Activated naive CD8-positive, alpha-beta T cell treated with anti-CD3 and anti-CD28 coated beads for 36 hours (primary cell): ENCODE data around the gene DNAI1. TPM values are rescaled to one million over a fixed set of nuclear protein-coding genes. Genes with fewer than 3 reads are reported as not detected.

ENCODE experiments used
- DNase-seq: peaks from one replicate; pipeline ENCODE4 v3.0.0; 2021
- H3K27ac Mint-ChIP-seq: one replicate; pipeline ENCODE4 v1.8.0; 2022; ENCODE audit warnings: mild to moderate bottlenecking, moderate library complexity, mixed read lengths
- H3K27me3 Mint-ChIP-seq: one replicate; pipeline ENCODE4 v1.8.0; 2022; ENCODE audit warnings: mild to moderate bottlenecking, mixed read lengths
- H3K36me3 Mint-ChIP-seq: one replicate; pipeline ENCODE4 v1.8.0; 2021; ENCODE audit warnings: mild to moderate bottlenecking, mixed read lengths
- H3K4me1 Mint-ChIP-seq: one replicate; pipeline ENCODE4 v1.8.0; 2021; ENCODE audit warnings: mixed read lengths
- H3K4me3 Mint-ChIP-seq: one replicate; pipeline ENCODE4 v1.8.0; 2022; ENCODE audit warnings: mild to moderate bottlenecking, moderate library complexity, mixed read lengths
- H3K9me3 Mint-ChIP-seq: one replicate; pipeline ENCODE4 v1.8.0; 2022; ENCODE audit warnings: mixed read lengths
- total RNA-seq, 2 experiments: library from RNA; stranded (reverse); gene quantifications; one replicate each; pipeline ENCODE4 v1.2.3, GENCODE V29; 2021

The DNAI1 gene
- total RNA-seq, 2 experiments from 2014 or later = not detected

GRCh38 chr9:34508463-34508862 lies 49.9 kb downstream of the DNAI1 start:
- Mint-ChIP-seq H3K4me3 (no peak overlapping the region), H3K4me1 (no peaks in the 10 kb centered on the region), H3K27ac (no peak overlapping the region), H3K9me3 (no peaks in the 10 kb centered on the region), H3K36me3 (no peaks in the 10 kb centered on the region), H3K27me3 (no peaks in the 10 kb centered on the region)
- no peak for DNase-seq

- Mint-ChIP-seq H3K4me1 (no peaks in the 10 kb centered on the region), H3K27ac (no peak overlapping the region), H3K9me3 (no peaks in the 10 kb centered on the region), H3K4me3 (no peak overlapping the region), H3K36me3 (no peaks in the 10 kb centered on the region), H3K27me3 (no peaks in the 10 kb centered on the region)
- DNase-seq = no peak
Measured at GRCh38 chr9:34508951-34509350, 50.3 kb downstream of the DNAI1 start.

- H3K36me3 Mint-ChIP-seq = no peaks in the 10 kb centered on the region
- H3K27ac Mint-ChIP-seq = no peak overlapping the region
- no peaks in the 10 kb centered on the region for H3K9me3 Mint-ChIP-seq
Measured at GRCh38 chr9:34510497-34511468, 52.2 kb downstream of the DNAI1 start.

GRCh38 chr9:34512131-34513078 lies 53.8 kb downstream of the DNAI1 start:
- Mint-ChIP-seq H3K4me3 (no peak overlapping the region), H3K27me3 (no peaks in the 10 kb centered on the region), H3K36me3 (no peaks in the 10 kb centered on the region), H3K27ac (no peak overlapping the region), H3K4me1 (no peaks in the 10 kb centered on the region), H3K9me3 (no peaks in the 10 kb centered on the region)
- no peak for DNase-seq

More at GRCh38 chr9:34510497-34511468, 52.2 kb downstream of the DNAI1 start:
- H3K27me3 Mint-ChIP-seq = no peaks in the 10 kb centered on the region
- no peaks in the 10 kb centered on the region for H3K4me1 Mint-ChIP-seq
- DNase-seq = no peak
- H3K4me3 Mint-ChIP-seq = no peak overlapping the region

- Mint-ChIP-seq H3K9me3 (no peaks in the 10 kb centered on the region), H3K36me3 (no peaks in the 10 kb centered on the region), H3K4me1 (no peaks in the 10 kb centered on the region), H3K4me3 (no peak overlapping the region), H3K27ac (no peak overlapping the region), H3K27me3 (no peaks in the 10 kb centered on the region)
- no peak for DNase-seq
Measured at GRCh38 chr9:34513567-34514214, 55.1 kb downstream of the DNAI1 start.

GRCh38 chr9:34514401-34514800 lies 55.8 kb downstream of the DNAI1 start:
- H3K4me1 Mint-ChIP-seq = no peaks in the 10 kb centered on the region
- H3K4me3 Mint-ChIP-seq = no peak overlapping the region
- H3K36me3 Mint-ChIP-seq = no peaks in the 10 kb centered on the region
- H3K9me3 Mint-ChIP-seq = no peaks in the 10 kb centered on the region
- no peak for DNase-seq
- H3K27me3 Mint-ChIP-seq = peaks cover 4% of the 10 kb centered on the region
- no peak overlapping the region for H3K27ac Mint-ChIP-seq

GRCh38 chr9:34514816-34515215 lies 56.2 kb downstream of the DNAI1 start:
- H3K9me3 Mint-ChIP-seq = no peaks in the 10 kb centered on the region
- peaks cover 4% of the 10 kb centered on the region for H3K27me3 Mint-ChIP-seq
- no peaks in the 10 kb centered on the region for H3K36me3 Mint-ChIP-seq
- H3K4me3 Mint-ChIP-seq = no peak overlapping the region
- H3K27ac Mint-ChIP-seq = no peak overlapping the region
- DNase-seq = no peak
- H3K4me1 Mint-ChIP-seq = no peaks in the 10 kb centered on the region

- H3K27ac Mint-ChIP-seq = no peak overlapping the region
- no peak overlapping the region for H3K4me3 Mint-ChIP-seq
- no peaks in the 10 kb centered on the region for H3K36me3 Mint-ChIP-seq
Measured at GRCh38 chr9:34515959-34516358, 57.4 kb downstream of the DNAI1 start.

GRCh38 chr9:34517185-34517584 lies 58.6 kb downstream of the DNAI1 start:
- H3K27ac Mint-ChIP-seq = no peak overlapping the region
- H3K4me3 Mint-ChIP-seq = no peak overlapping the region
- H3K4me1 Mint-ChIP-seq = no peaks in the 10 kb centered on the region
- H3K27me3 Mint-ChIP-seq = peaks cover 4% of the 10 kb centered on the region
- H3K9me3 Mint-ChIP-seq = no peaks in the 10 kb centered on the region
- H3K36me3 Mint-ChIP-seq = no peaks in the 10 kb centered on the region
- DNase-seq = no peak

More at GRCh38 chr9:34515959-34516358, 57.4 kb downstream of the DNAI1 start:
- H3K9me3 Mint-ChIP-seq = no peaks in the 10 kb centered on the region
- H3K4me1 Mint-ChIP-seq = no peaks in the 10 kb centered on the region
- DNase-seq = no peak
- peaks cover 4% of the 10 kb centered on the region for H3K27me3 Mint-ChIP-seq

- no peak for DNase-seq
- Mint-ChIP-seq H3K36me3 (no peaks in the 10 kb centered on the region), H3K4me3 (no peak overlapping the region), H3K27ac (no peak overlapping the region), H3K4me1 (no peaks in the 10 kb centered on the region), H3K27me3 (peaks cover 8% of the 10 kb centered on the region), H3K9me3 (no peaks in the 10 kb centered on the region)
Measured at GRCh38 chr9:34518110-34518616, 59.6 kb downstream of the DNAI1 start.

GRCh38 chr9:34518896-34519295 lies 60.3 kb downstream of the DNAI1 start:
- H3K27ac Mint-ChIP-seq = no peak overlapping the region
- DNase-seq = no peak
- H3K9me3 Mint-ChIP-seq = no peaks in the 10 kb centered on the region
- H3K4me1 Mint-ChIP-seq = peaks cover 1% of the 10 kb centered on the region
- peaks cover 8% of the 10 kb centered on the region for H3K27me3 Mint-ChIP-seq
- H3K4me3 Mint-ChIP-seq = no peak overlapping the region
- H3K36me3 Mint-ChIP-seq = no peaks in the 10 kb centered on the region

GRCh38 chr9:34519321-34520020 lies 60.9 kb downstream of the DNAI1 start:
- no peak for DNase-seq
- H3K4me1 Mint-ChIP-seq = peaks cover 7% of the 10 kb centered on the region
- peaks cover 10% of the 10 kb centered on the region for H3K27me3 Mint-ChIP-seq
- H3K9me3 Mint-ChIP-seq = no peaks in the 10 kb centered on the region
- no peaks in the 10 kb centered on the region for H3K36me3 Mint-ChIP-seq
- no peak overlapping the region for H3K4me3 Mint-ChIP-seq
- H3K27ac Mint-ChIP-seq = no peak overlapping the region

GRCh38 chr9:34520096-34520495 lies 61.5 kb downstream of the DNAI1 start:
- Mint-ChIP-seq H3K9me3 (no peaks in the 10 kb centered on the region), H3K27me3 (peaks cover 16% of the 10 kb centered on the region), H3K36me3 (no peaks in the 10 kb centered on the region), H3K27ac (no peak overlapping the region), H3K4me1 (peaks cover 13% of the 10 kb centered on the region), H3K4me3 (no peak overlapping the region)
- DNase-seq = no peak
